ENCODE measurements around the gene SLC38A7.

- TF ChIP-seq CTCF (IDR thresholded peaks at IDR 0.05) (no peak), POLR2A (IDR thresholded peaks at IDR 0.05) (no peak), EP300 (IDR thresholded peaks at IDR 0.05) (no peak), POLR2AphosphoS5 (IDR thresholded peaks at IDR 0.05) (no peak)
Observed at GRCh38 chr16:58649707-58650106, 34.9 kb downstream of the SLC38A7 start.
